ENCODE data around the gene TSKU.

TSKU gene

GRCh38 chr11:76761718-76762355 lies 21.3 kb upstream of the TSKU start:
- no peak for TF ChIP-seq ZNF274 (IDR thresholded peaks at IDR 0.05; ENCODE audit: low read depth, low read length)

DNA sequence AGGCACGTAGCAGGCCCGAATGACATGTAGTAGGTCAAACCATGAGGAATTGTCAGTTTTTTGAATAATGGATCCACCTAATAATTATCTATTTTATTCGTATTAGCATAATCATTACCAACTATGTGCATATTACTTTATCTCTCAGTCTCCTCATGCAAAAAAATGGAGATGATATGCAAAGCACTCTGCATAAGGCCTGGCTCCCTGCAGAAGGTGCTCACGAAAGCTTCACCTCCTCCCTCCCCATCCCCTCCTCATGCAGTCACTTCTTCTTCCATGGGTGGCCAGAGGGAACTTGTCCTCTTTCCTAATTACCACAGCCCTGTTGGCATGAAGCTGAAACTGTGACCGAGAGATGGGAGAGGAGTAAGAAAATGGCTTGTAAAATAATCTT lies 20.8 kb upstream of the TSKU start:
- H3K4me3 ChIP-seq (ENCODE audit: low read length): no peak overlapping the region
- TF ChIP-seq ZNF274 (IDR thresholded peaks at IDR 0.05; ENCODE audit: low read depth, low read length): no peak

More at GRCh38 chr11:76761718-76762355, 21.3 kb upstream of the TSKU start:
- H3K4me3 ChIP-seq (ENCODE audit: low read length): no peak overlapping the region

DNA sequence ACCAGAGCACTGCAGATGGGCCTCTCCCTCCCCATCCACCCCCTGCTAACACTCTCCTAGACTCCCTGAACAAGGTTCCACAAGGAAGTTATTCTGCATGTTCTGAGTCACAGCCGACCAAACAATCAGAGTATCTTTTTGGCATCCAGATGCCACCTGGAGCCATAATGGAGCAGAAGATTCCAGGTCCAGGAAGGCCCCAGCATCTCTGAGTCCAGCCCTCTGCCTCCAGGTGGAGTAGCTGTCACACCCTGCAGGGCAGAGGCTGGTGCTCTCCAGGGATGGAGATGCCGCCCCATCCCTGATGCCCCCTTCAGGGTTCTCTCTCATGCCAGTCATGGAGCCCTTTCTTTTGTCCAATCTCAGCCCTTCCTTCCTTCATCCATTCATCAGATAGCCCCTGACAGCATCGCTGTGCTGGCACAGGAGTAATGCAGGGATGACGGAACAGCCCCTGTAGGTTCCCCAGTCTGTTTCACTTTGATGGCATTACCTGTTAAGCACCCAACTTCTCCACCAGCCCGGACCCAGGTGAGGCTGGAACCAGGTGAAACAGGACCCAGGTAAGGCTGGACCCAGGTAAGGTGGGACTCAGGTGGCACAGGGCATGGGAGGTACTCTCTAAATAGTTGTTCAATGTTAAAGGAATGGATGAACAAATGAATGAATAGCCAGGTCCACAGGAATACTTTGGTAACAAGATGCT lies 20.1 kb upstream of the TSKU start:
- TF ChIP-seq ZNF274 (IDR thresholded peaks at IDR 0.05; ENCODE audit: low read depth, low read length): no peak
- H3K4me3 ChIP-seq (ENCODE audit: low read length): no peak overlapping the region

- no peak for TF ChIP-seq ZNF274 (IDR thresholded peaks at IDR 0.05; ENCODE audit: low read depth, low read length)
- H3K4me3 ChIP-seq (ENCODE audit: low read length): no peak overlapping the region
Observed at GRCh38 chr11:76763573-76764346, 19.4 kb upstream of the TSKU start.

- H3K4me3 ChIP-seq (ENCODE audit: low read length): no peak overlapping the region
Observed at GRCh38 chr11:76764941-76765665, 18.1 kb upstream of the TSKU start.

DNA sequence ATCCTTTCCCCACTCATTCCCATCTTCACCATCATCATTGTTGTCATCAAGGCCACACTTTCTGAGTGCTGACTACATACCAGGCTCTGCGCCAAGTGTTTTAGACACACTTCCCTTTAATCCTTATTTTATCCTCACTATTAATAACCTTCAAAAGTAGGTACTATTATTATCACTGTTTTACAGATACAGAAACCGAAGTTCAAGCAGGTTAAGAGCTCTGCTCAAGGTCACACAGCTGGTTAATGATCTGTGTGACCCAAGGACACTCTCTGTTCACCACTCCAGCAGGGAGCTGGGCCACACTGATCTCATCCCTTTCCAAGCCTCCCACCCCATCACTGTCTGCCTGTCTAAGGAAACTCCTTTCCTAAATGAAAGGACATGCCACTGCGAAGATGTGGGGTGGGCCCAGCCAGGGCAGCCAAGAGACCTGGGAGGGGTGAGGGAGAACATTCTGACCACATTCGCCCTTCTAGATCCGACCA lies 17.2 kb upstream of the TSKU start:
- no peak for TF ChIP-seq ZNF274 (IDR thresholded peaks at IDR 0.05; ENCODE audit: low read depth, low read length)
- no peak overlapping the region for H3K4me3 ChIP-seq (ENCODE audit: low read length)

More at GRCh38 chr11:76764941-76765665, 18.1 kb upstream of the TSKU start:
- no peak for TF ChIP-seq ZNF274 (IDR thresholded peaks at IDR 0.05; ENCODE audit: low read depth, low read length)

DNA sequence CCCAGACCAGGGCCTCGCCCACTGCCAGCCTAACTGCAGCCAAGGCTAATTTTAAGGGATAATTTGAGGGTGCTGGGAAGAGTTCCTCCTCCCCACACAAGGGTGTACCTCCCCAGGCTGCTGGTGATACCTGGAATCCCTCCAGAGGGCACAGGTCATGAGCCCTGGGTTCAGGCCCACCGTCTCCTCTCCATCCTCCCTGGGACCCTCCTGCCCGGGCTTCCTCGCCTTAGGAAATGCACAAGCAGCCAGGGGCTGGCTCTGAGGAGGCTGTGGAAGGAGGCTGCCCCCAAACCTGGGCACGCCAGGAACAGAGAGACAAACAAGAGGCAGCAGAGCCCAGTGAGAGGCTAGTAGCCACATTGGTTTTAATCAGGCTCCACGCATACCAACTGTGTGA lies 16.6 kb upstream of the TSKU start:
- TF ChIP-seq ZNF274 (IDR thresholded peaks at IDR 0.05; ENCODE audit: low read depth, low read length): no peak

DNA sequence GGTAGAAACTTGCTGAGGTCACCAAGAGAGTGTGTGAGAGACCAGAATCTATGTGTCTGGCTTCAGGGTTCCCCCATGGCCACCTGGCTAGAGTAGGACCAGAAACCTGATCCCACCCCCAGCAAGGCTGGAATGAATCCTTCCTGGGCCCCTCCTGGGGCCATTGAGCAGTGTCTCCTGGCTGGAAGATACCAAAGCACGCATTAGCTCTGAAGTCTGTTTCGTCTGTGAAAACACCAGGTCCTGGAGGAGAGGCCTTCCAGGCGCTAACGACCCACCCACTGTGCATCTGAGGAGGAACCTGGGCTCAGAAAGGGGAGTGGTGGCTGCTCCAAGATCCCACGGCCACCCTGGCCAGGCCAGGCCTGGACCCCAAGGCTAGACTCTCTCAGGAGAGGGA lies 15.5 kb upstream of the TSKU start:
- TF ChIP-seq ZNF274 (IDR thresholded peaks at IDR 0.05; ENCODE audit: low read depth, low read length): no peak
- no peak overlapping the region for H3K4me3 ChIP-seq (ENCODE audit: low read length)

More for the DNA sequence above, 16.6 kb upstream of the TSKU start:
- H3K4me3 ChIP-seq (ENCODE audit: low read length): no peak overlapping the region

GRCh38 chr11:76768088-76768908 lies 14.9 kb upstream of the TSKU start:
- TF ChIP-seq ZNF274 (IDR thresholded peaks at IDR 0.05; ENCODE audit: low read depth, low read length): no peak
- H3K4me3 ChIP-seq (ENCODE audit: low read length): no peak overlapping the region

DNA sequence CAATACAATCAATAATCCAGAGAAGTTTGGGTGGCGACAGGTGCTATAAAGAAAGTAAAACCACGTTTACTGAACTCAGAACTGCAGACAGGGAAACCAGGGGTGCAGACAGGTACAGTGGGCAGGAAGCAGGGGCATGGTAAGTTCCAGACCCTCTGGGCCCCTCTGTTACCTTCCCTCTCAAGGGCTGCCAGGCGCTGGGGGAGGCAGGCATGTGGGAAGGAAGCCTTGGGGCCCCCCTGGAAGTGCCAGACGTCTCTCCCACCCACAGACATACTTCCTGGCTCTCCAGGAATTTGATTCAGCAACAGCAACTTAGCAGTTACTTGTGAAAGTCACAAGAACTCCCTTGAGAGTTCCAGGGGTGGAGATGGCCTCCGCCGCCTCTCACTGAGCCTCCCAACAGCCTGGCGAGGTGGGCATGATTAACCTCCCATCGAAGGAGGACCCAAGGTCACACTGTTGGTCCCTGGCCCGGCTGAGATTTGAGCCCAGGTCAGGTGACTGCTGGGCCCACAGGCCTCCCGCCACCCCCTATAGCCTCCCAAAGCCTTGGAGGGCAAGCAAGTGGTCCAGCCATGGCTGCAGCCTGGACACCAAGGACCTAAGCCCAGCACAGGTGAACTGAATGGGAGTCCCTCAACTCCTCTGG lies 14.1 kb upstream of the TSKU start:
- no peak overlapping the region for H3K4me3 ChIP-seq (ENCODE audit: low read length)
- no peak for TF ChIP-seq ZNF274 (IDR thresholded peaks at IDR 0.05; ENCODE audit: low read depth, low read length)

DNA sequence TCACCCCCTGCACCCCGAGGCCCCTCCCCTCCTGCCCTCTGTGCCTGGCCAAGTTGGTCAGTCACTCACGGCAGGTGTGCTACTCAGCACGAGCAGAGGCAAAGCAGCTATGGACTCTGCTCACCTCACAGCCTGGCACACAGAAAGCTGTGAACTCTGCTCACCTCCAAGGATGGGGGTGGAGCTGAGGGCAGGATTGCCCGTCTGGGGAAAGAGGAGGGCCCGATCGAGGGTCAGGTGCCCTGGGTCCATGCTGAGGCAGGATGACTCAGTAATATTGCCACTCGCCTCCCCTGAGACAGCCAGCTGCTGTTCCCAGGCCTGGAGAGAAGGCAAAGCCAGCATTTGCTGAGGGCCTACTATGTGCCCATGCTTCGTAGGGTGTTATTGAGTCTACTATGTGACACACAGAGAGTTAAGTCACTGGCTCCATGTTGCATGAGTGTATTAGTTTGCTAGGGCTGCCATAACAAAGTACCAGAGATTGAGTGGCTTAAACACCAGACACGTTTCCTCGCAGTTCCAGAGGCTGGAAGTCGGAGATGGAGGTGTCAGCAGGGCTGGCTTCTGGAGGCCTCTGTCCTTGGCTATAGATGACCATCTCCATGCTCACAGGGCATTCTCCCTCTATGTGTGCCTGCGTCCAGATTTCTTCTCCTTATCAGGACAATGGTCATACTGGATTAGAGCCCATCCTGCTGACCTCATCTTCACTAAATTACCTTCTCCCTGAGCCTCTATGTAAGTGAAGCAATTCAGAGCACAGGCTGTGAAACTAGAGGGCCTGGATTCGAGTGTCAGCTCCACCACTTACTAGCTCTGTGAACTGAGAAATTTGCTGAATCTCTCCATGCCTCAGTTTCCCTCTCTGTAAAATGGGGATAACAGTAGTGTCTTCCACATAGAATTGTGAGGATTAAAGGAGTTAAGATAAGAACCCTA lies 13.2 kb upstream of the TSKU start:
- no peak for TF ChIP-seq ZNF274 (IDR thresholded peaks at IDR 0.05; ENCODE audit: low read depth, low read length)
- H3K4me3 ChIP-seq (ENCODE audit: low read length): no peak overlapping the region

Measured in GM08714 (cell line).